Measurements from ENCODE around the gene TNFRSF25.

DNA sequence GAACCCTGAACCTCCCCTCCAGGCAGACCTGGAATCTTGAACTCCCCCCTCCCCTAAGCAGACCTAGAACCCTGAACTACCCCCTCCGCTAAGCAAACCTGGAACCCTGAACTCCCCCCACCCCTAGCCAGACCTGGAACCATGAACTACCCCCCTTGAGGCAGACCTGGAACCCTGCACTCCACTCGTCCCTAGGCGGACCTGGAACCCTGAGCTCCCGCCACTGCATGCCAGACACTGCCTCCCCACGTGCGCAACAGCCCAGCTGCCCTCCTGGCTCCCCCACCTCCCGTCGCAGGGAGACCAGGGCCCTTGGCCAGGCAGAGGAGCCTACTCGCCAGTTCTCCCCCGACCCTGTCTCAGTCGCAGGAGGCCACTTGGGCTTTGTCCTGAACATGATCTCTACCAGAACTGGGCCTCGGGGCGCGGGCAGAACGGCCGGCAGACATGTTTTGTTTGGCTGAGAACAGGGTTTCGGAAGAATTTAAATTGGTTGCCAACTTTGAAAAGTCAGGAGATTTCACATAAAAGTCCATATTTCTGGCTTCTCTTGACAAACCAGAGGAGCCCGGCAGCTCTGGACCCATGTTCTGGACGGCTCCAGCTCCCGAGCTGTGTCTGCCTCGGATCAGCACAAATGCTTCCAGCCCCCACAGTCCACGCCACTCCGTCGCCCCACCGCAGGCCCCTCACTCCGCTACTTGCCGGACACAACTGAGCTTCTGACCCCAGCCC lies 34.7 kb upstream of the TNFRSF25 start:
- TF ChIP-seq EZH2 (IDR thresholded peaks at IDR 0.05; ENCODE audit: borderline replicate concordance, low read length): no peak
- TF ChIP-seq, protein P1, sequence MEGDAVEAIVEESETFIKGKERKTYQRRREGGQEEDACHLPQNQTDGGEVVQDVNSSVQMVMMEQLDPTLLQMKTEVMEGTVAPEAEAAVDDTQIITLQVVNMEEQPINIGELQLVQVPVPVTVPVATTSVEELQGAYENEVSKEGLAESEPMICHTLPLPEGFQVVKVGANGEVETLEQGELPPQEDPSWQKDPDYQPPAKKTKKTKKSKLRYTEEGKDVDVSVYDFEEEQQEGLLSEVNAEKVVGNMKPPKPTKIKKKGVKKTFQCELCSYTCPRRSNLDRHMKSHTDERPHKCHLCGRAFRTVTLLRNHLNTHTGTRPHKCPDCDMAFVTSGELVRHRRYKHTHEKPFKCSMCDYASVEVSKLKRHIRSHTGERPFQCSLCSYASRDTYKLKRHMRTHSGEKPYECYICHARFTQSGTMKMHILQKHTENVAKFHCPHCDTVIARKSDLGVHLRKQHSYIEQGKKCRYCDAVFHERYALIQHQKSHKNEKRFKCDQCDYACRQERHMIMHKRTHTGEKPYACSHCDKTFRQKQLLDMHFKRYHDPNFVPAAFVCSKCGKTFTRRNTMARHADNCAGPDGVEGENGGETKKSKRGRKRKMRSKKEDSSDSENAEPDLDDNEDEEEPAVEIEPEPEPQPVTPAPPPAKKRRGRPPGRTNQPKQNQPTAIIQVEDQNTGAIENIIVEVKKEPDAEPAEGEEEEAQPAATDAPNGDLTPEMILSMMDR (conservative IDR thresholded peaks at IDR 0.05 in 1 of 2, IDR thresholded peaks at IDR 0.05 in 1 of 2; ENCODE audit: extremely low read depth in 1 of 2, insufficient read depth in 1 of 2, low read depth in 1 of 2, low read length in 2 of 2): no peak
